ENCODE data around the gene SSBP1. TPM values are rescaled to one million over a fixed set of nuclear protein-coding genes. Genes with fewer than 3 reads are reported as not detected.

Gene SSBP1
- total RNA-seq: 207 and 289 TPM in 2 replicates

GRCh38 chr7:141737836-141738591, at the start of gene SSBP1:
TSS of gene SSBP1 (plus strand) at chr7:141738358. CDS start at chr7:141739167, 809 bp downstream.

GRCh38 chr7:141702047-141702567, 36.1 kb upstream of the SSBP1 start, which contains the start of gene DENND11:
TSS of gene DENND11 (minus strand) at chr7:141702166. CDS start at chr7:141702153, 13 bp downstream.

GRCh38 chr7:141708351-141708750, 29.8 kb upstream of the SSBP1 start, which contains the start of gene WEE2:
TSS of gene WEE2 (plus strand) at chr7:141708353. CDS start at chr7:141708759, 406 bp downstream.

GRCh38 chr7:141763797-141764196, 25.6 kb downstream of the SSBP1 start, which contains the start of gene TAS2R3:
TSS of gene TAS2R3 (plus strand) at chr7:141764097. CDS start at chr7:141764159, 62 bp downstream.

DNA sequence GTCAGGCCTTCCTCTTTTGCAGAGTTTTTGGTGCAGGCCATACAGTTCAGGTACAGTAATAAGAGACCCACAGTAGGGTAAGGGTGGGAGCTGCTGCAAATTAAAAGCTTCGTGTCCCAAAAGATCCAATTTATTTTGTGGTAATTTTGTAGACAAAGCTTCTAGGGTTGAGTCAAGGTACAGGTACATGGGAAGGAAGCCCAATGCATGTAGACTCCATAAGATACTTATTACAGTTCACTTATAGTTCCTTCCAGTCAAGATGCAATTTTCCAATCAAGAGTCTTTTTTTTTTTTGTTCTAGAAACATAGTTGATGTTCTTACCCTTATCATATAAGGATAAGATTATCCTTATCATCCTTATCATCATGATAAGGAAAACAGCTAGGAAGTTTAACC, 38.2 kb downstream of the SSBP1 start, which contains the start of gene TAS2R4:
TSS of gene TAS2R4 (plus strand) at position 301 of the 400 bp plus-strand sequence. CDS start 1,815 bp downstream, outside the sequence.

GRCh38 chr7:141789917-141790316, 51.8 kb downstream of the SSBP1 start, which contains the start of gene TAS2R5:
TSS of gene TAS2R5 (plus strand) at chr7:141790217. CDS start at chr7:141790362, 145 bp downstream.

Other genes with a start within 250 kb of the SSBP1 start
- 28.6 and 29.0 TPM in 2 replicates for gene AGK, start 186.9 kb upstream of the SSBP1 start, total RNA-seq
- gene DENND11, start 36.2 kb upstream of the SSBP1 start, total RNA-seq: 55.6 and 155 TPM in 2 replicates
- gene WEE2, start 30.0 kb upstream of the SSBP1 start, total RNA-seq: not detected in 2 replicates
- gene TAS2R3, start 25.7 kb downstream of the SSBP1 start, total RNA-seq: 0.32 and 0.76 TPM in 2 replicates
- 0.32 and 1.1 TPM in 2 replicates for gene TAS2R4, start 38.3 kb downstream of the SSBP1 start, total RNA-seq
- gene TAS2R5, start 51.9 kb downstream of the SSBP1 start, total RNA-seq: 0.32 and 2.3 TPM in 2 replicates
- not detected in 2 replicates for gene PRSS37, start 103.1 kb downstream of the SSBP1 start, total RNA-seq
- gene OR9A4, start 178.0 kb downstream of the SSBP1 start, total RNA-seq: not detected in 2 replicates
- not detected in 2 replicates for gene CLEC5A, start 208.6 kb downstream of the SSBP1 start, total RNA-seq
- not detected in 2 replicates for gene TAS2R38, start 235.4 kb downstream of the SSBP1 start, total RNA-seq